DMS153 treated with DMSO at 0.1 percent for 48 hours (cell line): ENCODE measurements around the gene USP48.
A peak's percentile ranks its signal among the peaks of the same experiment; 100 is the strongest.
"Not testable (repeated sequence)": the region's sequence is repeated elsewhere in the genome, so short reads cannot be mapped to it uniquely, and the experiment has no call there.

Experiments
- DNase-seq: peaks from one replicate; lab custom pipeline; 2025; ENCODE audit not compliant: unreplicated experiment; lab: John Stamatoyannopoulos, UW

Gene USP48

GRCh38 chr1:21782868-21783678, at the start of gene USP48:
Gene USP48 (minus strand): TSS chr1:21783149. CDS start chr1:21782957, 192 bp downstream.
- DNase-seq, result peak; percentile 93

- DNase-seq, result no peak
Measured at GRCh38 chr1:21831454-21831970, 48.6 kb upstream of the USP48 start.

- DNase-seq, result no peak
Measured at GRCh38 chr1:21830792-21831453, 48.0 kb upstream of the USP48 start.

- DNase-seq, result no peak
Measured at GRCh38 chr1:21829294-21829693, 46.3 kb upstream of the USP48 start.

GRCh38 chr1:21828506-21829210, 45.7 kb upstream of the USP48 start:
- DNase-seq, result no peak

GRCh38 chr1:21828075-21828474, 45.1 kb upstream of the USP48 start:
- no peak for DNase-seq

- no peak for DNase-seq
Measured at GRCh38 chr1:21827141-21827679, 44.3 kb upstream of the USP48 start.

GRCh38 chr1:21826694-21827093, 43.7 kb upstream of the USP48 start:
- not testable (repeated sequence) for DNase-seq

GRCh38 chr1:21825393-21825792, 42.4 kb upstream of the USP48 start:
- DNase-seq, result no peak

GRCh38 chr1:21824926-21825325, 42.0 kb upstream of the USP48 start:
- no peak for DNase-seq

- DNase-seq, result no peak
Measured at GRCh38 chr1:21823980-21824702, 41.2 kb upstream of the USP48 start.

GRCh38 chr1:21823206-21823979, 40.4 kb upstream of the USP48 start:
- no peak for DNase-seq

GRCh38 chr1:21822349-21822748, 39.4 kb upstream of the USP48 start:
- DNase-seq, result no peak

- DNase-seq, result no peak
Measured at GRCh38 chr1:21821385-21822019, 38.6 kb upstream of the USP48 start.

GRCh38 chr1:21820597-21821232, 37.8 kb upstream of the USP48 start:
- no peak for DNase-seq

GRCh38 chr1:21818656-21819055, 35.7 kb upstream of the USP48 start:
- DNase-seq, result no peak

GRCh38 chr1:21816602-21817302, 33.8 kb upstream of the USP48 start:
- no peak for DNase-seq

- no peak for DNase-seq
Measured at GRCh38 chr1:21815724-21816321, 32.9 kb upstream of the USP48 start.
